GM21390 (cell line): Measurements from ENCODE around the gene NSFL1C.
"Not testable (repeated sequence)": the region's sequence is repeated elsewhere in the genome, so short reads cannot be mapped to it uniquely, and the experiment has no call there.

ENCODE experiments used
- ATAC-seq: cut with Tn5 transposase; IDR thresholded peaks from one replicate; pipeline ENCODE4 v1.9.1; 2021; ENCODE audit not compliant: unreplicated experiment

NSFL1C gene

DNA sequence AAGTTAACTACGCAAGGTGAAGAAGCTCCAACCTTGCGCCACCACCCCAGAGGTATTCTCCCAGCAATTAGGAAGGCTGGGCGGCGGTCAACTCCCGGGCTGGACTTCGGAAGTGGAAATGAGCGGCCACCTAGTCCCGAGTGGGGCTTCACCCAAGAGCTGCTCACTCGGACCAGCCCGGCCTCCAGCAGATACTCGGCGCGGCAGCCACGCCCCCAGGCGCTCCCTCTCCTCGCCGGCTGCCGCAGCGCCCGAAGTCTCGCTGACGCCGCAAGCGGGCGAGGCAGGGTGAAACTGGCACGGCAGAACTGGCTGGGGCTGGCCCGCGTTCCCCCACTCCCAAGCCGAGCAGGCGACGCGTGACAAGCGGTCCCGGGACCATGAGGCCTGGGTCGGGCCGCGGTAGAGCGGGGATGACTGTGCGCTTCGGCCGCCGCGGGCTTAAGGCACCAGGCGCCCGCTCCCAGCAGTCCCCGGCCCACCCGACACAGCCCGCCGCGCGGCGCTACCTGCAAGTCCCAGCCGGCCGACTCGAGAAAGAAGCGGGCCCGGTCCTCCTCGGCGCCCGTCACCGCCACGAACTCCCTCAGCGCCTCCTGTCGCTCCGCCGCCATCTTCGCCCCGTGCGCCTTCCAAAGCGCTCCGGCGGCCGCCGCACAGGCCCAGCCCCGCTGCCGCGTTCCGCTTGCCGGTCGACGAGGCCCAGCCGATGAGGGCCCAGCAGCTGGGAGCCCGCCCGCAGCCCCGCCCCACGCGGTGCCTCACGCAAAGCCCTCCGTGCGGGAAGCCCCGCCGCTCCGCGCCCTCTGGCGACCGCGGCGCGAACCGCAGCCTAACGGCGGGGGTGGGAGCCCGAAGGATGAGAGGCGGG is at the start of gene NSFL1C:
TSS of gene NSFL1C (minus strand) at position 639 of the 871 bp plus-strand sequence. CDS start at position 614, 25 bp downstream.
- ATAC-seq: peak; percentile 85

GRCh38 chr20:1513801-1514200 is 47.2 kb upstream of the NSFL1C start:
- ATAC-seq: no peak

GRCh38 chr20:1509237-1509636 is 42.6 kb upstream of the NSFL1C start:
- ATAC-seq: no peak

- ATAC-seq: no peak
Measured at GRCh38 chr20:1508574-1508973, 41.9 kb upstream of the NSFL1C start.

DNA sequence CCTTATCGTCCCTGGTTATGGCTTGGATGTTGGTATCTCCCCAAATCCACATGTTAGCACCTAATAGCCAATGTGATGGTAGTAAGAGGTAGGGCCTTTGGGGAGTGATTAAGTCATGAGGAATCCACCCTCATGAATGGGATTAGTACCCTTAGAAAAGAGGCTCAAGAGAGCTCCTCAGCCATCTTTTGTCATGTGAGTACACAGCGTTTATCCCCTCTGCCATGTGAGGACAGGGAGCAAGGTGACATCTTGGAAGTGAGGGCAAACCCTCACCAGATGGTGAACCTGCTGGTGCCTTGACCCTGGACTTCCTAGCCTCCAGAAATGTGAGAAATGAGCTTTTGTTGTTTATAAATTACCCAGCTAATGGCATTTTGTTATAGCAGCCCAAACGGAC is 40.6 kb upstream of the NSFL1C start:
- ATAC-seq: no peak

DNA sequence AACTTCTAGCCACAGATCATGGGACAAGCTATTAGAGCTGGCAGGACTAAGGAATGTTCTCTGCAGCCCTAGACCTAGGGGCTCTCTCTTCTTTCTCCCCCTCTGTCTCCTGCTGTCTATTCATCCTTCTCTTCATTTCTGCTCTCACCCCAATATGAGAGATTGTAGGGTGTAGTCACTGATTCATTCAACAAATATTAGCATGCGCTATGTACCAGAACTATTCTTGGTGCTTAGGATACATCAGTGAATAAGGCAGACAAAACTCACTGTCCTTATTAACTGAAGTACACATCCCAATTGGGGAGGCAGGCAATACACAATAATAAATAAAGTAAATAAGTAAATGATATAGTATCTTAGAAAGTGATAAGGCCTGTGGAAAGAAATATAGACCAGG is 39.2 kb upstream of the NSFL1C start:
- no peak for ATAC-seq

- ATAC-seq: no peak
Measured at GRCh38 chr20:1505361-1505760, 38.7 kb upstream of the NSFL1C start.

DNA sequence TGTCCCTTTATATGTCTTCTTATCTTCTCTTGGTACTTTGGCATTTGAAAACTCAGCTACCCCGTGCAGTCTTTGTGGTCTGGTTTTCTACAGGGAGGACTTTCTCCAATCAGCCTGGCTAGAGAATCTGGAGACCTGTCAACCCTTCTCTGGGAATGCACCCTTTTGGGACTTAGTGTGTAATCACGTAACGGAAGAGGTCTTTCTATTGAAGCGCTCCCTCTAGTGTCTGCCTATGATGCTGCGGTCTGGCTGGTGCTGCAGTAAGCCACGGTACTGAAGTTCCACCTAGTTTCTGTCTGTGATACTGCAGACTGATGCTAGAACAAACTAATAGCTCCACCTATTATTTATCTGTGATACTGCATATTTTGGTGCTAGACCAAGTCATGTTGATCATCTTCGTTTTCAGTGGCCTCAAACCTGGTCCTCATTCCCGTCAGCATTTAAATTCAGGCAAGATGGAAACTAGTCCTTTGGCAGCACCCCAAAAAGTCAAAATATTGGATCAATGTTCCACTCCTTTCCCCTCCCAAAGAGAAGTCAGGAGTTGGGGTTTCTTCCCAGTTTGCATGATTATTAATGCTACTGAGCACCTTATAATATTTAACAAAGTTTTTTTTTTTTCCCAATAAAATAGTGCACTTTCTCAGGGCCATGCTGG is 37.0 kb upstream of the NSFL1C start:
- peak; percentile 96 for ATAC-seq

DNA sequence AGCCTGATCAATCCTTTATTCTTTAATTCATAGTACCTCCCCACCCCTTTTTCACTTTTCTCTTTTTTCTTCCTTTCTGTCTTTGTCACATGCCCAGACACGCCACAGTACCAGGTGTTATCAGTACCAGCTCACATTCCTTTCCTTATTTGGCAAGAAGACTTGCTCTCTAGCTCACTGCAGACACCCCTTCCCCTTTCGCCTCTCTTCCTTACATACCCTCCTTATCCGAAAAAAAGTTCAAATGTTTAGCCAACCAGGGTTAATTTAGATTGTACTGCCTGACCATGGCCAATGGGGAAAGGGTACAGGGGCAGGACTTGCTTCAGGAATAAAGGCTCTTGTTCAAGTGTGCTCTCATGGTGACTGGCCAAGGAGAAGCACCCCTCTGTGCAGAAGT is 33.8 kb upstream of the NSFL1C start:
- ATAC-seq: no peak

DNA sequence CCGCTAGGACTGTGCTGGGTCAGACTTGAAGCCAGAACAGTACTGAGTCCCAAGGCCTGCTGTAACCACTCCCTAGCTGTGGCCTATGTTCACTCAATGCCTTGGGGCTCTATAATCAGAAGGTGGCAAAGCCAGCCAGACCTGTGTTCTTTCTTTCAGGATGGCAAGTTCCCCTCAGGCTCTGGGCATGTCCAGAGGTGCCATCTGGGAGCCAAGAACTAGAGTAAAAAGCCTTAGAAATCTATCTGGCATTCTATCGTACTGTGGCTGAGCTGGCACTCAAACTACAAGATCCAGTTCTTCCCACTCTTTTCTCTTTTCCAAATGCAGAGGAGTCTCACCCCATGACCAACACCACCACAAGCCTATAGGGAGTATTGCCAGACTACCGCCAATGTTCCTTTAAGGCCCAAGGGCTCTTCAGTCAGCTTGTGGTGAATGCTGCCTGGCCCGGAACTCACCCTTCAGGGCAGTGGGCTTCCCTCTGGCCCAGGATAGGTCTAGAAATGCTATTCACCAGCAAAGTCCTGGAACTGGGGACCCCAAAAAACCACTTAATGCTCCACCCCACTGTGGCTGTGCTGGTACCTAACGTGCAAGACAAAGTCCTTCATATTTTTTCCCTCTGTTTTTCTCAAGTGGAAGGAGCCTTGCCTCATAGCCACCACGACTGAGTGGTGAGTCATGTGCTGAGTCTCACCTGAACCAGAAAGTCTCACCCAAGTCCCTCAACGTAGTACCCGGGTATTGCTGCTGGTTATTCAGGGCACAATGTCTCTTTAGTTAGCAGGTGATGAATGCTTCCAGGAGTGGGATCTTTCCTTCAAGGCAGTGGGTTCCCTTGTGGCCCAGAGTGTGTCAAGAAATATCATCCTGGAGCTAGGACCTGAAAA is 33.1 kb upstream of the NSFL1C start:
- ATAC-seq: no peak

- ATAC-seq: not testable (repeated sequence)
Measured at GRCh38 chr20:1497371-1497770, 30.7 kb upstream of the NSFL1C start.

DNA sequence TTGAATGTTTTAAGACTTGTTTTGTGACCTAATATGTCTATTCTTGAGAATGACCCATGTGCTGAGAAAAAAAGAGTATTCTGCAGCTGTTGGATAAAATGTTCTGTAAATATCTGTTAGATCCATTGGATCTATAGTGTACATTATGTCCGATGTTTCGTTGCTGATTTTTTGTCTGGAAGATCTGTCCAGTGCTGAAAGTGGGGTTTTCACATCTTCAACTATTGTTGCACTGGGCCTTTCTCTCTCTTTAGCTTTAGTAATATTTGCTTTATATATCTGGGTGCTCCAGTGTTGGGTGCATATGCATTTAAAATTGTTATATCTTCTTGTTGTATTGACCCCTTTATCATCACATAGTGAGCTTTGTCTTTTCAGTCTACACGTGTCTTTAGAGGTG is 30.3 kb upstream of the NSFL1C start:
- ATAC-seq: no peak

DNA sequence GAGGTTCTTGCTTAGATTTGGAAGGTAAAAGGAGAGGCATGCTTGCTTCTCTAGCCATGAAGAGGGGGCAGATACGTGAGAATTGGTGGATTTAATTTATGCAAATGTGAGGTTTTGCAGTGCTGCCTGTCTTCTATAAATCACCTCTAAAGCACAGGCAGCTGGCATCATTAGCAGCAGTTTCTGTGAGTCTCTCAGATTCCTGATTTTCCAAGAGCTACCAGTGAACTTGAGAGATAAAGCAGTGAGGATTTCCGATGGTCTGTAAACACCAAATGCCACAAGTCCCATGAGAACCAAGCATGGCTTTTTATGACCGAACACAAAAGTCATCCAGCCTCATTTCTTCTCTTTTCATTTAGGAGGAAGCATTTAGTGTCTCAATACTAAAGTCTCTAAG is 27.8 kb upstream of the NSFL1C start:
- ATAC-seq: no peak

DNA sequence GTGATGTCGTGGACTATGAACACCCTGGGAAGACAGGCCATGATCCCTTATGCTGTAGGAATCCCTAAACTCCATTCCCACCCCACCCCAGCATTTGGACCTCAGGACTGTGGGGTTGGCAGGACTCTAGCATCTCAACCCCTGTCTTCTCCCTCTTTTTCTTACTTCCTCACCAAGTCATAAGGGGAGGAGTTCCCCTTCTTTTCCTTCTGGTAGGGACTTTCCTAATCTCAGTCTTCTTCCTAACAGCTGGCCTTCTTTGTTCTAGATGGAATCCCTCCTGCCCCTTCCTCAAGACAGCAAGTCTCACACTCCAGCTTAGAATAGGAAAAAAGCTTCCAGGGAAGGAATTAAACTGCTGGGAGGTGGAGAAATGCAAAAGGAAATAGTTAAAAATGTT is 26.9 kb upstream of the NSFL1C start:
- no peak for ATAC-seq

GRCh38 chr20:1491860-1492642 is 25.4 kb upstream of the NSFL1C start:
- ATAC-seq: no peak

DNA sequence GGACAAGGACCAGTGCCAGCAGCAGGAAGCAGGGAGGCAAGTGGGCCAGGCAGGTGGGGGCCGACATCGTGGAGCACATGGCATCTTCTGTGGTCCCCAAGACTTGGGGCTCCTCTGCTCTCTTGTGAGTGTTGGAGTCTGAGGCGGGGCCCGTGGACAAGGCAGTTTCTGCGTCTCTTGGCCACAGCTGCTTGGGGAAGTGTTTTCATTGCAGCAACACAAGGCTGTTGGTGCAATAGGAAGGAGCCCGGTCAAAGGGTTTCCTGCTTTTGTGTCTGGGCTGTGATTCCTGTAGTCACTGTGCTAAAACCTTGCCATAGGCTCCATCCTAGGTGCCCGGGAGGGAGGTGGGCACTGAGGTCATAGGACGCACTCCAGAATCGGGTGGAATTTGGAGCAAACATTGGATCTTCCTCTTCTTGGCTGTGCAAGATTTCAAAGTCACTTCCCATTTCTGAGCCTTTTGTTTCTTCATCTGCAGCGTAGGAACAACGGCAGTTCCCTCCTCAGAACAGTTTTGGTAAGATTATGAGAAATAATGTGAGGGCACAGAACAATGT is 24.7 kb upstream of the NSFL1C start, which contains the start of gene SIRPB2:
TSS of gene SIRPB2 (minus strand) at position 140 of the 560 bp plus-strand sequence. CDS start at position 79, 61 bp downstream.
- ATAC-seq: no peak

- ATAC-seq: no peak
Measured at GRCh38 chr20:1490643-1491195, 24.1 kb upstream of the NSFL1C start.

GRCh38 chr20:1489764-1490436 is 23.3 kb upstream of the NSFL1C start:
- ATAC-seq: no peak

- no peak for ATAC-seq
Measured at GRCh38 chr20:1489325-1489724, 22.7 kb upstream of the NSFL1C start.
